ENCODE results near the gene CHEK2. TPM values are rescaled to one million over a fixed set of nuclear protein-coding genes. Genes with fewer than 3 reads are reported as not detected.

CHEK2 gene
- total and polyA plus RNA-seq, 2 of the 4 experiments (the other 2 are of a cell fraction), result 9.9 to 16.1 TPM

GRCh38 chr22:28669387-28669786 lies 72.2 kb downstream of the CHEK2 start:
- intact Hi-C loops (cut with micrococcal nuclease), result no loop called here
- peaks cover 0 to 4% of the 10 kb centered on the region in 2 experiments; a peak in 2 of 4 replicates for H3K79me1 ChIP-seq (ENCODE audit: low read depth in 1 of 2, low read length in 2 of 2)
- no peak overlapping the region for H3K4me3 ChIP-seq (ENCODE audit: insufficient read depth, low read depth, low read length)
- no peak overlapping the region for H3K9ac ChIP-seq (ENCODE audit: low read depth, low read length)
- no peak overlapping the region for H4K91ac ChIP-seq (ENCODE audit: insufficient read depth, low read depth, low read length)
- H3K9me3 ChIP-seq (ENCODE audit: control insufficient read depth, insufficient read depth, low read length), result peaks cover 5% of the 10 kb centered on the region; the same call in 1 of the 2 replicates
- H3K4me1 ChIP-seq (ENCODE audit: control insufficient read depth, insufficient read depth, low read length), result peaks cover 1% of the 10 kb centered on the region; the same call in 1 of the 2 replicates
- H3K27me3 ChIP-seq (ENCODE audit: control insufficient read depth, insufficient read depth, low read length), result no peaks in the 10 kb centered on the region
- CTCF ChIA-PET, result no interaction called here
- no peak overlapping the region for H3K14ac ChIP-seq (replicated peaks; ENCODE audit: low read depth, low read length)
- no peak overlapping the region for H3K23ac ChIP-seq (ENCODE audit: low read depth, low read length)
- no peak overlapping the region for H3K27ac ChIP-seq (ENCODE audit: insufficient read depth, low read length)
- ATAC-seq (ENCODE audit: low read depth), result no peak
- in situ Hi-C loops (cut with MboI; ENCODE audit: low sequenced_read_pairs), result no loop called here
- no peak overlapping the region for H4K8ac ChIP-seq (ENCODE audit: low read depth in 2 of 2, low read length in 2 of 2)
- dilution Hi-C loops (cut with HindIII; ENCODE audit: low sequenced_read_pairs, unreplicated experiment), result no loop called here
- H4K5ac ChIP-seq (ENCODE audit: low read depth, low read length), result no peak overlapping the region
- no peak overlapping the region for H3K4me2 ChIP-seq (ENCODE audit: low read depth, low read length)
- no peak overlapping the region for H2BK120ac ChIP-seq (ENCODE audit: low read depth, low read length)
- H2AK5ac ChIP-seq (ENCODE audit: low read depth, low read length), result no peak overlapping the region
- POLR2A ChIA-PET (ENCODE audit: unreplicated experiment), result no interaction called here
- no peak for DNase-seq
- H2BK15ac ChIP-seq (ENCODE audit: low read depth, low read length), result no peak overlapping the region
- no peak overlapping the region for H2BK5ac ChIP-seq (ENCODE audit: low read depth, low read length, poor library complexity, severe bottlenecking)
- H3K4ac ChIP-seq (ENCODE audit: low read depth, low read length), result no peak overlapping the region
- H3K18ac ChIP-seq (ENCODE audit: low read depth, low read length), result no peak overlapping the region
- no TSS peak for BruUV-seq (replicated peaks)
- H3K9me1 ChIP-seq (ENCODE audit: insufficient read depth, low read length), result no peaks in the 10 kb centered on the region
- H2AFZ ChIP-seq (replicated peaks; ENCODE audit: low read length, poor library complexity), result no peak overlapping the region
- WGBS, 2 experiments (ENCODE audit: extremely low coverage in 2 of 2, insufficient read length in 1 of 2), result 100% methylated on average over 1 of the region's 2 CpGs; no CpG with 5 or more reads in 1 of the 2 experiments
- TF ChIP-seq NFE2L2 (IDR thresholded peaks at IDR 0.05; ENCODE audit: low read depth, low read length), result no peak
- no peak for TF ChIP-seq FOS (IDR thresholded peaks at IDR 0.05; ENCODE audit: low read depth, low read length)
- no peak for TF ChIP-seq CTCF (conservative IDR thresholded peaks at IDR 0.05; ENCODE audit: low read depth, low read length)
- TF ChIP-seq MXI1 (IDR thresholded peaks at IDR 0.05; ENCODE audit: borderline replicate concordance, low read depth, low read length), result no peak
- no peak for TF ChIP-seq POLR2A (IDR thresholded peaks at IDR 0.05; ENCODE audit: low read depth, low read length)
- no peak for TF ChIP-seq RCOR1 (IDR thresholded peaks at IDR 0.05; ENCODE audit: insufficient replicate concordance, low read length)
- peak; percentile 79 for TF ChIP-seq MAFK (IDR thresholded peaks at IDR 0.05; ENCODE audit: low read depth, low read length)
- TF ChIP-seq ELK1 (IDR thresholded peaks at IDR 0.05; ENCODE audit: borderline replicate concordance, low read depth, low read length), result no peak
- TF ChIP-seq RAD21 (IDR thresholded peaks at IDR 0.05; ENCODE audit: low read length), result no peak
- no peaks in the 10 kb centered on the region for H3K36me3 ChIP-seq (ENCODE audit: control insufficient read depth, insufficient read depth, low read length)
- no peak overlapping the region for H2BK20ac ChIP-seq (ENCODE audit: low read depth, low read length)
- no peak overlapping the region for H2AK9ac ChIP-seq (replicated peaks; ENCODE audit: low read depth, low read length, poor library complexity)
- H4K20me1 ChIP-seq (ENCODE audit: insufficient read depth, low read length), result peaks cover 4% of the 10 kb centered on the region; the same call in 1 of the 2 replicates
- H3K56ac ChIP-seq (ENCODE audit: extremely low read depth, insufficient read depth, low read length), result no peak overlapping the region
